K562 treated with DMSO at 1 percent for 12 hours (cell line): ENCODE results near the gene RNASE8. TPM values are rescaled to one million over a fixed set of nuclear protein-coding genes. Genes with fewer than 3 reads are reported as not detected.

ENCODE experiments used
- total RNA-seq: library from RNA; unstranded; fragments of 300-600 nt; gene quantifications from 2 replicates; pipeline ENCODE4 v1.2.3, GENCODE V29; 2022; ENCODE audit not compliant: insufficient read depth

The RNASE8 gene
- not detected in 2 replicates for total RNA-seq

GRCh38 chr14:21057803-21058675 lies at the start of gene RNASE8:
RNASE8 (plus strand) TSS chr14:21057822; CDS start chr14:21057893, 71 bp downstream.

GRCh38 chr14:21024585-21025370 lies 32.8 kb upstream of the RNASE8 start, which contains the start of gene NDRG2:
NDRG2 (minus strand) TSS chr14:21025061; CDS start chr14:21023315, 1,746 bp downstream.

GRCh38 chr14:21029917-21030316 lies 27.7 kb upstream of the RNASE8 start, which contains the start of gene TPPP2:
TPPP2 (plus strand) TSS chr14:21030217; CDS start chr14:21030582, 365 bp downstream.

GRCh38 chr14:21034707-21035106 lies 22.9 kb upstream of the RNASE8 start, which contains the start of gene RNASE13:
RNASE13 (minus strand) TSS chr14:21034807; CDS start chr14:21034288, 519 bp downstream.

GRCh38 chr14:21041676-21042433 lies 15.8 kb upstream of the RNASE8 start, which contains the start of gene RNASE7:
RNASE7 (plus strand) TSS chr14:21042362; CDS start chr14:21042993, 631 bp downstream.

GRCh38 chr14:21070083-21070609 lies 12.5 kb downstream of the RNASE8 start, which contains the start of gene ARHGEF40:
ARHGEF40 (plus strand) TSS chr14:21070304; CDS start chr14:21070397, 93 bp downstream.

GRCh38 chr14:21098076-21098891 lies 40.7 kb downstream of the RNASE8 start, which contains the start of gene ZNF219:
ZNF219 (minus strand) TSS chr14:21098655; CDS start chr14:21093591, 5,064 bp downstream.

GRCh38 chr14:21100931-21101330 lies 43.3 kb downstream of the RNASE8 start, which contains the start of gene TMEM253:
TMEM253 (plus strand) TSS chr14:21101066; CDS start chr14:21101344, 278 bp downstream.

Other genes with a start within 250 kb of the RNASE8 start
- not detected in 2 replicates for gene RNASE3, start 166.4 kb upstream of the RNASE8 start, total RNA-seq
- not detected in 2 replicates for gene RNASE2, start 102.3 kb upstream of the RNASE8 start, total RNA-seq
- 48.4 and 84.8 TPM in 2 replicates for gene METTL17, start 67.8 kb upstream of the RNASE8 start, total RNA-seq
- 0.53 TPM in 1 of 2 replicates, not detected in the other for gene SLC39A2, start 58.5 kb upstream of the RNASE8 start, total RNA-seq
- gene NDRG2, start 32.8 kb upstream of the RNASE8 start, total RNA-seq = 44.8 and 82.9 TPM in 2 replicates
- gene TPPP2, start 27.6 kb upstream of the RNASE8 start, total RNA-seq = not detected in 2 replicates
- not detected in 2 replicates for gene RNASE13, start 23.0 kb upstream of the RNASE8 start, total RNA-seq
- gene RNASE7, start 15.5 kb upstream of the RNASE8 start, total RNA-seq = not detected in 2 replicates
- gene ARHGEF40, start 12.5 kb downstream of the RNASE8 start, total RNA-seq = 5.1 and 8.3 TPM in 2 replicates
- gene ZNF219, start 40.8 kb downstream of the RNASE8 start, total RNA-seq = 12.6 and 13.9 TPM in 2 replicates
- gene TMEM253, start 43.2 kb downstream of the RNASE8 start, total RNA-seq = not detected in 2 replicates
- gene OR5AU1, start 98.2 kb downstream of the RNASE8 start, total RNA-seq = not detected in 2 replicates
- 448 and 511 TPM in 2 replicates for gene HNRNPC, start 211.6 kb downstream of the RNASE8 start, total RNA-seq
- gene RPGRIP1, start 222.3 kb downstream of the RNASE8 start, total RNA-seq = 2.9 TPM in 1 of 2 replicates, not detected in the other